GM18519 (cell line): ENCODE data around the gene MAPK8IP3.
"Not testable (repeated sequence)": the region's sequence is repeated elsewhere in the genome, so short reads cannot be mapped to it uniquely, and the experiment has no call there.

Experiments
- ATAC-seq: cut with Tn5 transposase; IDR thresholded peaks from one replicate; pipeline ENCODE4 v1.9.1; 2021; ENCODE audit warnings: mild to moderate bottlenecking, moderate library complexity; ENCODE audit not compliant: unreplicated experiment, low FRiP score

The MAPK8IP3 gene

DNA sequence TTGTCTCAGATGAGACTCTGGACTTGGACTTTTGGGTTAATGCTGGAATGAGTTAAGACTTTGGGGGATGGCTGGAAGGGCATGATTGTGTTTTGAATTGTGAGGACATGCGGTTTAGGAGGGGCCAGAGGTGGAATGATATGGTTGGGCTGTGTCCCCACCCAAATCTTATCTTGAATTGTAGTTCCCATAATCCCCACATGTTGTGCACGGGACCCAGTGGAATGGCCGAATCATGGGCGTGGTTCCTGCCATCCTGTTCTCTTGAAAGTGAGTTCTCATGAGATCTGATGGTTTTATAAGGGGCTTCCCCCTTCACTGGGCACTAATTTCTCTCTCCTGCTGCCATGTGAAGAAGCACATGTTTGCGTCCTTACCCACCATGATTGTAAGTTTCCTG is 93.3 kb downstream of the MAPK8IP3 start:
- ATAC-seq, result not testable (repeated sequence)

DNA sequence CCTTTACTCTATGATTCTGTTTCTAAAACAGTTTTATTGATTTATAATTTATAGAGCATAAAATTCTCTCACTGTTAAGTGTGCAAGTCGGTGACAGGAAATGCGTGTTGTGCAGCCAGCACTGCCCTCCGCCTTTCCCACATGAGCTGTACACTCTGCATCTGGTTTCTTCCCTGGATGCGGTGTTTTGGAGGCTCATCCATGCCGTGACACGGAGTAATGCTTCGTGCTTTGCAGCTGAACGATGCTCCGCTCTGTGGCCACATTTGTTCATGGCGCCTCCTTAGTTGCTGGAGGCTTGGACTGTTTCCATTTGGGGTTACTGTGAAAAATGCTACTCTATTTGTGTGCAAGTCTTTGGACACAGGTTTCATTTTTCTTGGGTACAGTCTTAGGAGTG is 94.7 kb downstream of the MAPK8IP3 start:
- no peak for ATAC-seq

GRCh38 chr16:1807626-1808025 is 101.6 kb downstream of the MAPK8IP3 start:
- ATAC-seq, result no peak

DNA sequence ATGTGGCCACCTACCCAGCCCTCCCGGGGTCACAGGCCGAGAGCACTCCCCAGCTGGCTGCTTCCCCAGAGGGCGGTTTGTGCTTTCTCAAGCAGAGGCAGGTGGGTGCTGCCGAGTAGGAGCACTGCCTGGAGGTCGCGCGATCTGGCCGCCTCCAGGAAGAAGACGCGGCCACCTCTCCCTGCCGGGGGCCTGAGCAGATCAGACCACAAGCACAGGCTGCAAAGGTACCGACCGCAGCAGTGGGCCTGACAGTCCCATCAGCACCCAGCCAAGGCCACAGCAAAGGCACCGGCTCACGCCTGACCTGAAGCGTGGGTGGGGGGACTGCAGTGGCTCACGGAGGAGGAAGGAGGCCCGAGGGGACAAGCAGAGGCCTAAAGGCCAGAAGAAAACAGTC is 102.7 kb downstream of the MAPK8IP3 start:
- no peak for ATAC-seq

DNA sequence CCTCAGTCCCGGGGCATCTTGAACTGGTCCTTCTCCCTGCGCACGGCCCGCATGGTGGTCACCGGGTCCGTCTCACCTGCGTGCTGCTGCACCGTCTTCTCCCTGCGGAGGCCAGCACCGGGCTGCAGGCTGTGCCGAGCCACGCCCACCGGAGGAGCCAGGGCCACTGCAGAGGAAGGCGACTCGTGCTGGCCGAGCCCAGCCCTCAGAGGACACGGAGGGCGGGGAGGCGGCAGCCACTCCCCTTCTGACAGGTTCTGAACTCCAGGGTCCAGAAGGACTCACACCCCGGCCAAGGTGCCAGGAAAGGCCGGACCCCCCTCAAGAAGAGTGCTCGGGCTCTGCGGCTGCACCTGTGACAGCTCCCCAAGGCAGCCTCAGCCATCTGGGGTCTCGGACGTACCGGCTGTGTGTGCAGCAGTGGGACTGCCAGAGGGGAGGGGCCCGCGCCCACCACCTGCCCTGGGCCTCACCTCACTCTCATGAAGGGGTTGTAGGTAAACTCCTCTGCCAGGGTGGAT is 103.3 kb downstream of the MAPK8IP3 start:
- no peak for ATAC-seq

DNA sequence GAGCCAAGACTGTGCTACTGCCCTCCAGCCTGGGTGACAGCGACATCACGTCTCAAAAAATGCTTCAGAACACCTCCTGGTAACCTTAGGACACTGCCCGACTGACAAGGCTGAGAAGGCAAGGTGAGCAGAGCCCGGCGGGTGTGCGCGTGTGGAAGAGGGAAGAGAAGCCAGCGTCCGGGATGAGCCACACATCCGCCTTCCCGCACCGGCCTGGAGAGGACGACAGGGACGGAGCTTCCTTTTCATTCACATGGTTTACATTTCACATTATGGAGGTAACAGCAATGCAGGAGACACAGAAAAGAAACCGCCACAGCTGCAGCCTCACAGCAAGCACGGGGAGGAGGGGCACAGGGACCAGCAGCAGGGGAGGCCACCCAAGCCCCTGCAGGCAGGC is 104.1 kb downstream of the MAPK8IP3 start:
- ATAC-seq, result no peak

DNA sequence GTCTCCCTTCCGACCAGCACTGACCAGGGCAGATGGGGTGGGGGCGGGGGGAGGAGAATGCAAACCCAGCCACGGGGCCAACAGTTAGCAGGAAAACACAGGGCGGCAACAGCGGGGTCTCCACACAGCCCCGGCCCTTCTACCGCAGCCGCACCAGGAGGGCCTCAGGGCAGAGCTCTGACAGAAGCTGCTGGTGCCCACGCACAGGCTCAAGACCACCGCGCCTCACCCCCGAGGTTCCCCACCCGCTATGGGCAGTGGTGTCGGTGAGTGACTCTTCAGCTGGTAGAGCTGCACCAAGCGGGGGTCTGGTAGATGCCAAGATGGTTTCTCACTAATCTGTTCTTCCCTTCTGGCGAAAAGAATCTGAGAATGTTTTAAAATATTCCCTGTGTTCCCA is 104.5 kb downstream of the MAPK8IP3 start:
- ATAC-seq, result no peak

GRCh38 chr16:1812732-1813163 is 106.8 kb downstream of the MAPK8IP3 start:
- no peak for ATAC-seq

GRCh38 chr16:1815461-1815860 is 109.5 kb downstream of the MAPK8IP3 start:
- no peak for ATAC-seq

DNA sequence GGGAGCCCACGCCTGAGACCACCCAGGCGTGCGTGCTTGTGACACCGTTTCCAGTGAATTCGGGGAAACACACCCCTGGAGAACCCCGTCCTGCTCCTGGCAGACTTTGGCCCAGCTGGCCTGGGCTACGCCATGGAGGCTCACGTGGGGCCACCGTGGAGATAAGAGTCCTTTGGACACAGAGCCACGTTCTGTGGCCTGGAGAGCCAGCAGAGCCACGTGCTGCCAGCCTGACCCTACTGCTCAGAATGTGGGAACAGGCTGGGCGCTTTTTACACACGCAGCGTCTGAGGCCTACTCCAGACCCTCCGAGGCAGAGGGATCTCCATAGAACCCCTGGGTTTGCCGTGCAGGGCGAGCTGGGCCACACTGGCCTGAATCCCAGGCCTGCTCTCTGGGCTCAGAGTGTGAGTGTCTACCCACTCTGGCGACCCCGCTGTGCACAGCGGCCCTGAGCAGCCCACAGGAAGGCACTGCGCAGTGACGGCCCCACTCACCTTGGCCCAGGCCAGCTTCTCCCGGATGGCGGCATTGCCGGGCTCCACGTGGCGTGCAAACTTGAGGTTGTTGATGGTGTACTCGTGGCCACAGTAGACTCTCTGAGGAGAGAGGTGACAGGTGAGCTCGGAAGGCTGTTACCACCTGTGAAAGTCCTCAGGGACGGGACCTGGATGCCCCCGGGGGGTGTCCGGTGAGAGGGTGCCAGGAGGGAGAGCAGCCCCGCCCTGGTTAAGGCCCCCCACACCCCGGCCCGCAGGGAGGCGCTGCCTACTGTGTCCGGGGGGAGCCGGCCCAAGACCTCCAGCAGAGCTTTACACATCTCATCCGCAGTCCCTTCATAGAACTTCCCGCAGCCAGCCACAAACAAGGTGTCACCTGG is 110.6 kb downstream of the MAPK8IP3 start:
- no peak for ATAC-seq

- ATAC-seq, result no peak
These were observed 111.2 kb downstream of the MAPK8IP3 start for GRCh38 chr16:1817276-1817589.

DNA sequence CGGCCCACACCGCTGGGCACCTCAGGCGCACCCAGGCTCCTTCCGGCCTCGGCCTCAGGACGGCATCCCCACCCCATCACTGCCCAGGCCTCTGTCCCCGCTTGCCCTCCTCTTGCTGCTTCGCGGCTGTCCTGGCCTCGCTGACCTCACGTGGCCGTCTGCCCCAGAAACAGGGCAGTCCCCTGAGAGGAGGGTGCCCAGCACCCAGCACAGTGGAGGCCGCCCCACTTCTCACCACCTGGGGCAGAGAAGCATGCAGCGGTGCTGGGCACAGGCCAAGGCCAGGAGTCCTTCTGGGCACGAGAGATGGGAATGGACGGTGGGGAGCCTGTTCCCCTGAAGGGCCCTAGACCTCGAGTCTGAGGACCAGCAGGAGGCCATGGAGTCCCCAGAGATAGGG is 111.7 kb downstream of the MAPK8IP3 start:
- no peak for ATAC-seq

- ATAC-seq, result no peak
These were observed 112.3 kb downstream of the MAPK8IP3 start for GRCh38 chr16:1818204-1818872.

DNA sequence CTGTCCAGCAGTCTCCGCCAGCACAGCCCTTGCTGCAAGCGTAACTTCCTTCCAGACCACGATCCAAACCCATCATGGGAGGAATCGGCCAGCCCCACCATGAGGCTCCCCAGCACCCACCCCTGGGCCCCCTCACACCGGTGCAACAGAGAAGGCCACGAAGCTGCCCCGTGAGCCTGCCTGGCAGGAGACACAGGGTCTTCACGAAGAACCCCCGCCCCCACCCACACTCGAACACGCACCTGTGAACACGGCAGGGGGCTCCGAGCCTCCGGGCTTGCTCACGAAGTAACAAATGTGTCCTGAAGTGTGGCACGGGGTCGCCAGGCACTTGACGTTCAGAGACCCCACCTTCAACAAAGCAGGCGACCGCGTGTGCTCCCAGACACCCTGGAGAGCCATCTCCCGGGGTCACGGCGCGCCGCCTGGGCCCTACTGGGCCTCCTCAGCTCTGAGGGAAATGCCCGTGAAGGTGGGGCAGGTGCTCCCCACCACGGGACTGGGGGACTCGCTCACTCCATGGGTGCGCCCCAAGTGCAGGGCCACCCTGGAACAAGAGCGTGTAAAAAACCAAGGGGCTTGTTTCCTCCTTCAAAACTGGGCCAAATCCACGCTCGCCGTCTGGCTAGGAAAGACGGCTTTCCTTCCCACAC is 113.0 kb downstream of the MAPK8IP3 start:
- no peak for ATAC-seq

GRCh38 chr16:1819611-1820010 is 113.6 kb downstream of the MAPK8IP3 start:
- no peak for ATAC-seq
